ENCODE results near the gene LSM5. TPM values are rescaled to one million over a fixed set of nuclear protein-coding genes. Genes with fewer than 3 reads are reported as not detected.

The LSM5 gene
- 10 to 100 TPM; 62.4 to 65.5 TPM for total RNA-seq

DNA sequence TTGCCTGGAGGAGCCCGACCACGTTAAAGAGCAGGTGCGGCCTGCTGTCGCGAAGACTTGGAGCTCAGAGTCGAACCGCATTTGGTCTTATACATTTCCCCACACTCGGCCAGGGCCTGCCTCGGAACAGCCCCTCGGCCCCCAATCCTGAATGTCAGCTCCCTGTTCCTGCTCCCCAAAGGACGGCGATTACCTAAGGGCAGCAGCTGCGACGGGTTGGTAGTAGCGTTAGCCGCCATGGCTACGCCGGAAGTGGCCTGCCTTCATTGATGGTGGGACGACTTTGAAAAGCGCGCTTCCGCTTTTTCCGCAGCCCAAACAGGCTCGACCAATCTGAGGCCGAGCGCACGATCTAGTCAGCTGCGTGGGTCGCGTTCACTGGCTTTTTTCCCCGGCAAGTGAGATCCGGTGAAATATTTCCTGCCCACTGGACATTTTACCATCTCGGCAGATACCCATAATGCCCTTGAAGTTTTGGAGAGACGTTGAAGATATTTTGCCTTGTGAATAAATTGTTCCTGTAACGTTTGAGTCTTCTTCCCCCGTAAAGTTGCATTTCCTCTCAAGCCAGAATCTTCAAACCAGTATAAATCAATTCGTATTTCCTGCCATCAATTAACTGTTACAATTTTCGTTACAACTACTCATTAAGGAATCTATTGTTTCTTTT, at the start of gene LSM5:
Gene LSM5 (minus strand): TSS at position 254 of the 670 bp plus-strand sequence. CDS start 15 bp downstream, at position 239.

GRCh38 chr7:32495298-32496051, 5.3 kb upstream of the LSM5 start, which contains the start of gene AVL9:
AVL9 (plus strand) TSS chr7:32495489; CDS start chr7:32495710, 221 bp downstream.

Other genes with a start within 250 kb of the LSM5 start
- gene AVL9, start 5.1 kb upstream of the LSM5 start, total RNA-seq = 10 to 100 TPM; 34.6 to 36.2 TPM